ENCODE results near the gene SLC22A8.

Gene SLC22A8

GRCh38 chr11:62984451-62984991, 31.1 kb downstream of the SLC22A8 start, which contains the start of gene SLC22A6:
Gene SLC22A6, minus strand, starts transcription at chr11:62984967. Its CDS starts 277 bp downstream, at chr11:62984690.
- Mint-ChIP-seq H3K36me3 (ENCODE audit: low read depth) (no peaks in the 10 kb centered on the region), H3K9me3 (peaks cover 4% of the 10 kb centered on the region), H3K27me3 (ENCODE audit: low read depth) (peaks cover 17% of the 10 kb centered on the region)

GRCh38 chr11:62983536-62984199, 32.0 kb downstream of the SLC22A8 start:
- TF ChIP-seq CTCF (IDR thresholded peaks at IDR 0.05; ENCODE audit: unreplicated experiment in 3 of 3): no peak
- Mint-ChIP-seq H3K27ac (no peak overlapping the region), H3K4me1 (no peaks in the 10 kb centered on the region), H3K4me3 (no peak overlapping the region), H3K27me3 (ENCODE audit: low read depth) (peaks cover 15% of the 10 kb centered on the region), H3K9me3 (peaks cover 4% of the 10 kb centered on the region), H3K36me3 (ENCODE audit: low read depth) (no peaks in the 10 kb centered on the region)

More at GRCh38 chr11:62984451-62984991, 31.1 kb downstream of the SLC22A8 start, which contains the start of gene SLC22A6:
- TF ChIP-seq CTCF (IDR thresholded peaks at IDR 0.05; ENCODE audit: unreplicated experiment in 3 of 3): no peak
- H3K4me3 Mint-ChIP-seq: no peak within 1 kb of the TSS
- H3K27ac Mint-ChIP-seq: no peak within 1 kb of the TSS
- no peaks in the 10 kb centered on the region for H3K4me1 Mint-ChIP-seq

GRCh38 chr11:62981743-62982142, 33.9 kb downstream of the SLC22A8 start:
- H3K27ac Mint-ChIP-seq: no peak overlapping the region
- H3K4me1 Mint-ChIP-seq: no peaks in the 10 kb centered on the region
- H3K27me3 Mint-ChIP-seq (ENCODE audit: low read depth): peaks cover 20% of the 10 kb centered on the region
- no peak for TF ChIP-seq CTCF (IDR thresholded peaks at IDR 0.05; ENCODE audit: unreplicated experiment in 3 of 3)
- no peaks in the 10 kb centered on the region for H3K36me3 Mint-ChIP-seq (ENCODE audit: low read depth)
- H3K9me3 Mint-ChIP-seq: peaks cover 4% of the 10 kb centered on the region
- H3K4me3 Mint-ChIP-seq: no peak overlapping the region

GRCh38 chr11:62980133-62980760, 35.4 kb downstream of the SLC22A8 start:
- H3K36me3 Mint-ChIP-seq (ENCODE audit: low read depth): no peaks in the 10 kb centered on the region
- no peak overlapping the region for H3K4me3 Mint-ChIP-seq

GRCh38 chr11:62976109-62976508, 39.5 kb downstream of the SLC22A8 start:
- H3K27ac Mint-ChIP-seq: no peak overlapping the region

More at GRCh38 chr11:62980133-62980760, 35.4 kb downstream of the SLC22A8 start:
- H3K27ac Mint-ChIP-seq: no peak overlapping the region
- H3K9me3 Mint-ChIP-seq: peaks cover 4% of the 10 kb centered on the region
- peaks cover 23% of the 10 kb centered on the region for H3K27me3 Mint-ChIP-seq (ENCODE audit: low read depth)
- no peak for TF ChIP-seq CTCF (IDR thresholded peaks at IDR 0.05; ENCODE audit: unreplicated experiment in 3 of 3)
- H3K4me1 Mint-ChIP-seq: no peaks in the 10 kb centered on the region

More at GRCh38 chr11:62976109-62976508, 39.5 kb downstream of the SLC22A8 start:
- H3K36me3 Mint-ChIP-seq (ENCODE audit: low read depth): no peaks in the 10 kb centered on the region
- no peak overlapping the region for H3K4me3 Mint-ChIP-seq
- H3K27me3 Mint-ChIP-seq (ENCODE audit: low read depth): peaks cover 26% of the 10 kb centered on the region
- TF ChIP-seq CTCF (IDR thresholded peaks at IDR 0.05; ENCODE audit: unreplicated experiment in 3 of 3): no peak
- peaks cover 4% of the 10 kb centered on the region for H3K9me3 Mint-ChIP-seq
- H3K4me1 Mint-ChIP-seq: peaks cover 8% of the 10 kb centered on the region
